ENCODE data around the gene MLC1.

- TF ChIP-seq CTCF (conservative IDR thresholded peaks at IDR 0.05; ENCODE audit: low read length) (no peak), EZH2phosphoT487 (IDR thresholded peaks at IDR 0.05; ENCODE audit: borderline replicate concordance) (no peak)
These were observed 17.1 kb downstream of the MLC1 start for GRCh38 chr22:50068096-50068495.
